Glutamatergic neuron (in vitro differentiated cells): Measurements from ENCODE around the gene RBBP4. TPM values are rescaled to one million over a fixed set of nuclear protein-coding genes. Genes with fewer than 3 reads are reported as not detected.

Source experiments
- DNase-seq: peaks from one replicate; pipeline ENCODE4 v3.0.0; 2022
- H3K27ac Mint-ChIP-seq: one replicate; pipeline ENCODE4 v1.8.0; 2020; ENCODE audit warnings: mild to moderate bottlenecking, mixed read lengths, inconsistent platforms; ENCODE audit not compliant: unreplicated experiment
- H3K27me3 Mint-ChIP-seq: one replicate; pipeline ENCODE4 v1.8.0; 2020; ENCODE audit warnings: mild to moderate bottlenecking, moderate library complexity, mixed read lengths, inconsistent platforms; ENCODE audit not compliant: unreplicated experiment
- H3K36me3 Mint-ChIP-seq: one replicate; pipeline ENCODE4 v1.8.0; 2020; ENCODE audit warnings: mild to moderate bottlenecking, mixed read lengths, inconsistent platforms; ENCODE audit not compliant: unreplicated experiment
- H3K4me1 Mint-ChIP-seq: one replicate; pipeline ENCODE4 v1.8.0; 2020; ENCODE audit warnings: mild to moderate bottlenecking, low read depth, mixed read lengths, inconsistent platforms; ENCODE audit not compliant: unreplicated experiment
- H3K4me3 Mint-ChIP-seq: one replicate; pipeline ENCODE4 v1.8.0; 2020; ENCODE audit warnings: mild to moderate bottlenecking, mixed read lengths, inconsistent platforms; ENCODE audit not compliant: unreplicated experiment
- H3K9me3 Mint-ChIP-seq: one replicate; pipeline ENCODE4 v1.8.0; 2020; ENCODE audit warnings: mild to moderate bottlenecking, moderate library complexity, mixed read lengths, inconsistent platforms; ENCODE audit not compliant: unreplicated experiment
- CTCF ChIP-seq: fragments of 200-600 bp; sonication (generic); IDR thresholded peaks from one replicate; pipeline ENCODE4 v1.5.0; 2021; ENCODE audit not compliant: partially characterized antibody, unreplicated experiment
- total RNA-seq: library from RNA; stranded (reverse); fragmentation: NEBNext Ultra II Directional; extraction: Animal tissue kit (Norgen Biotek cat#: 25700); gene quantifications from one replicate; pipeline ENCODE4 v1.2.1, GENCODE V29; 2021; ENCODE audit not compliant: unreplicated experiment

The RBBP4 gene
- total RNA-seq, 1 donor from 2014 or later: 332 TPM

- Mint-ChIP-seq H3K4me1 (peaks cover 2% of the 10 kb centered on the region), H3K27me3 (no peaks in the 10 kb centered on the region), H3K27ac (no peak overlapping the region), H3K36me3 (no peaks in the 10 kb centered on the region), H3K4me3 (no peak overlapping the region), H3K9me3 (no peaks in the 10 kb centered on the region)
- no peak for DNase-seq
- no peak for TF ChIP-seq CTCF
Observed at GRCh38 chr1:32644426-32644825, 6.6 kb upstream of the RBBP4 start.

- no peak for DNase-seq
- Mint-ChIP-seq H3K4me1 (peaks cover 5% of the 10 kb centered on the region), H3K27me3 (peaks cover 5% of the 10 kb centered on the region), H3K9me3 (peaks cover 13% of the 10 kb centered on the region), H3K27ac (no peak overlapping the region), H3K4me3 (no peak overlapping the region), H3K36me3 (no peaks in the 10 kb centered on the region)
- no peak for TF ChIP-seq CTCF
Observed at GRCh38 chr1:32647308-32648134, 3.5 kb upstream of the RBBP4 start.

GRCh38 chr1:32650248-32650751 lies 708 bp upstream of the RBBP4 start, which contains the start of gene ZBTB8OS:
TSS of gene ZBTB8OS (minus strand) at chr1:32650550. CDS start at chr1:32650529, 21 bp downstream.
- Mint-ChIP-seq H3K4me1 (peaks cover 9% of the 10 kb centered on the region), H3K4me3 (peak within 1 kb of the TSS; percentile 100), H3K27me3 (peaks cover 5% of the 10 kb centered on the region), H3K36me3 (no peaks in the 10 kb centered on the region), H3K27ac (peak within 1 kb of the TSS; percentile 99), H3K9me3 (peaks cover 13% of the 10 kb centered on the region)
- peak; percentile 85 for DNase-seq
- TF ChIP-seq CTCF: no peak

- peak overlapping the region; percentile 100 for H3K4me3 Mint-ChIP-seq
- H3K36me3 Mint-ChIP-seq: no peaks in the 10 kb centered on the region
- H3K27ac Mint-ChIP-seq: peak overlapping the region; percentile 97
- H3K27me3 Mint-ChIP-seq: peaks cover 5% of the 10 kb centered on the region
- peak; percentile 67 for DNase-seq
- H3K9me3 Mint-ChIP-seq: peaks cover 13% of the 10 kb centered on the region
- TF ChIP-seq CTCF: no peak
- peaks cover 12% of the 10 kb centered on the region for H3K4me1 Mint-ChIP-seq
Observed at GRCh38 chr1:32651461-32652073, 559 bp downstream of the RBBP4 start.
